ENCODE data around the gene UVRAG. TPM values are rescaled to one million over a fixed set of nuclear protein-coding genes. Genes with fewer than 3 reads are reported as not detected.

UVRAG gene
- total RNA-seq (10 to 100 TPM; 22.0 to 32.2 TPM), polyA plus RNA-seq (10 to 100 TPM; 11.2 to 20.5 TPM)

GRCh38 chr11:75814677-75815344 lies at the start of gene UVRAG:
UVRAG (plus strand) TSS chr11:75815210; CDS start chr11:75815408, 198 bp downstream.
- peak within 1 kb of the TSS in 6 of 7 donors; percentile 97 to 99 (median 98) for H3K27ac Mint-ChIP-seq
- H3K4me1 Mint-ChIP-seq: peaks cover 10 to 34% (median 16%) of the 10 kb centered on the region in 4 donors
- H3K27me3 Mint-ChIP-seq: no peaks in the 10 kb centered on the region
- peaks cover 33% of the 10 kb centered on the region for H3K4me1 ChIP-seq (ENCODE audit: insufficient read depth, low read length)
- peak within 1 kb of the TSS; percentile 85 for H3K27ac ChIP-seq (ENCODE audit: low read depth, low read length)
- H3K4me3 ChIP-seq (ENCODE audit: low read length in 2 of 2): peak within 1 kb of the TSS; percentile 65 to 68
- H3K36me3 ChIP-seq (ENCODE audit: insufficient read depth, low read length): no peaks in the 10 kb centered on the region
- H3K9me3 ChIP-seq (ENCODE audit: control insufficient read depth in 1 of 2, low read length in 2 of 2): no peaks in the 10 kb centered on the region
- H3K27me3 ChIP-seq (ENCODE audit: insufficient read depth, low read length): no peaks in the 10 kb centered on the region
- intact Hi-C loops (cut with micrococcal nuclease): loop anchor here (1.0 to 10.0 kb wide), 7 partner anchors 12 to 630 kb away; partner anchors contain the start of genes DGAT2, EMSY, GVQW3 and THAP12
- POLR2A ChIA-PET (ENCODE audit: partially characterized antibody): interaction anchor here (0.6 to 2.3 kb wide), 9 partner anchors 9 to 385 kb away, joined by 3 to 6 read pairs (median 4); partner anchors contain the start of gene DGAT2
- CTCF ChIA-PET (ENCODE audit: partially characterized antibody): interaction anchor here (0.9 to 5.0 kb wide), 6 partner anchors 8 to 53 kb away, joined by 3 to 50 read pairs (median 4); no protein-coding TSS in a partner anchor
- peak; percentile 99 to 100 (median 99) for DNase-seq
- peak within 1 kb of the TSS in 4 of 8 donors; percentile 92 to 98 (median 98) for H3K4me3 Mint-ChIP-seq
- H3K9me3 Mint-ChIP-seq: peaks cover 0 to 5% (median 0%) of the 10 kb centered on the region in 8 donors
- peaks cover 0 to 8% of the 10 kb centered on the region in 2 donors for H3K36me3 Mint-ChIP-seq

GRCh38 chr11:75766443-75767227 lies 48.4 kb upstream of the UVRAG start:
- H3K36me3 ChIP-seq (ENCODE audit: insufficient read depth, low read length): no peaks in the 10 kb centered on the region
- POLR2A ChIA-PET (ENCODE audit: partially characterized antibody): no interaction called here
- H3K4me1 ChIP-seq (ENCODE audit: insufficient read depth, low read length): peaks cover 19% of the 10 kb centered on the region
- intact Hi-C loops (cut with micrococcal nuclease): no loop called here
- no peaks in the 10 kb centered on the region for H3K9me3 ChIP-seq (ENCODE audit: control insufficient read depth in 1 of 2, low read length in 2 of 2)
- no peak overlapping the region for H3K4me3 ChIP-seq (ENCODE audit: low read length in 2 of 2)
- Mint-ChIP-seq H3K36me3 (no peaks in the 10 kb centered on the region), H3K27me3 (peaks cover 3 to 9% of the 10 kb centered on the region in 2 donors), H3K4me1 (peaks cover 2 to 19% (median 9%) of the 10 kb centered on the region in 4 donors), H3K4me3 (peak overlapping the region in 3 of 8 donors; percentile 1 to 40 (median 5)), H3K9me3 (peaks cover 0 to 2% (median 0%) of the 10 kb centered on the region in 8 donors), H3K27ac (peak overlapping the region in 2 of 7 donors; percentile 2 to 16)
- DNase-seq: no peak
- no peak overlapping the region for H3K27ac ChIP-seq (ENCODE audit: low read depth, low read length)
- CTCF ChIA-PET (ENCODE audit: partially characterized antibody): no interaction called here
- H3K27me3 ChIP-seq (ENCODE audit: insufficient read depth, low read length): peaks cover 3% of the 10 kb centered on the region

DNA sequence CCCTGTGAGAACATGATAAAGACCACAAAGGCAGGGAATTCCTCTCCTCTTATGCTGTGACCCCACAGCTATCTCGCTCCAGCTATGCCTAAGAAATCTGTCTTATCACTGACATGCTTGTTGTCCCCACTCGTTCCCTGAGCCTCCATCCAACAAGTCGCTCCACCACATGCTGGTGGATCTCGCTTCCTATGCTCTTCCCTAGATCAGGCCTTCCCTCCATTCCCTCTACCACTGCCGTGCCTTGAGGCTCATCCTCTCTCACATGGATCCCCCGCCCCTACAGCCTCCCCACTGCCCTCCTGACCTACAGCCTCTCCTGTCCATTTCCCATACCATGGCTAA lies 47.8 kb upstream of the UVRAG start:
- H3K9me3 ChIP-seq (ENCODE audit: control insufficient read depth in 1 of 2, low read length in 2 of 2): no peaks in the 10 kb centered on the region
- POLR2A ChIA-PET (ENCODE audit: partially characterized antibody): no interaction called here
- peaks cover 19% of the 10 kb centered on the region for H3K4me1 ChIP-seq (ENCODE audit: insufficient read depth, low read length)
- Mint-ChIP-seq H3K36me3 (no peaks in the 10 kb centered on the region), H3K27ac (peak overlapping the region in 2 of 7 donors; percentile 2 to 63), H3K4me1 (peaks cover 2 to 19% (median 9%) of the 10 kb centered on the region in 4 donors), H3K9me3 (peaks cover 0 to 2% (median 0%) of the 10 kb centered on the region in 8 donors), H3K4me3 (peak overlapping the region in 6 of 8 donors; percentile 1 to 78 (median 28)), H3K27me3 (peaks cover 3 to 9% of the 10 kb centered on the region in 2 donors)
- intact Hi-C loops (cut with micrococcal nuclease): no loop called here
- no peak overlapping the region for H3K4me3 ChIP-seq (ENCODE audit: low read length in 2 of 2)
- no peak for DNase-seq
- H3K27me3 ChIP-seq (ENCODE audit: insufficient read depth, low read length): peaks cover 3% of the 10 kb centered on the region
- no peaks in the 10 kb centered on the region for H3K36me3 ChIP-seq (ENCODE audit: insufficient read depth, low read length)
- no peak overlapping the region for H3K27ac ChIP-seq (ENCODE audit: low read depth, low read length)
- CTCF ChIA-PET (ENCODE audit: partially characterized antibody): no interaction called here

- no peak overlapping the region for H3K27ac ChIP-seq (ENCODE audit: low read depth, low read length)
- no peaks in the 10 kb centered on the region for H3K36me3 ChIP-seq (ENCODE audit: insufficient read depth, low read length)
- peaks cover 3% of the 10 kb centered on the region for H3K27me3 ChIP-seq (ENCODE audit: insufficient read depth, low read length)
- no peak for DNase-seq
- no peaks in the 10 kb centered on the region for H3K9me3 ChIP-seq (ENCODE audit: control insufficient read depth in 1 of 2, low read length in 2 of 2)
- POLR2A ChIA-PET (ENCODE audit: partially characterized antibody): interaction anchor here (1.0 kb wide), 1 partner anchor 48 kb away, joined by 3 read pairs; the partner anchor contains the start of gene UVRAG
- Mint-ChIP-seq H3K27me3 (peaks cover 3 to 9% of the 10 kb centered on the region in 2 donors), H3K27ac (peak overlapping the region in 1 of 7 donors; percentile 39), H3K4me1 (peaks cover 2 to 19% (median 9%) of the 10 kb centered on the region in 4 donors), H3K4me3 (peak overlapping the region in 6 of 8 donors; percentile 70 to 87 (median 76)), H3K9me3 (peaks cover 0 to 2% (median 0%) of the 10 kb centered on the region in 8 donors), H3K36me3 (no peaks in the 10 kb centered on the region)
- no peak overlapping the region for H3K4me3 ChIP-seq (ENCODE audit: low read length in 2 of 2)
- intact Hi-C loops (cut with micrococcal nuclease): loop anchor here (1.0 to 2.0 kb wide), 2 partner anchors 44 to 47 kb away; partner anchors contain the start of gene UVRAG
- peaks cover 19% of the 10 kb centered on the region for H3K4me1 ChIP-seq (ENCODE audit: insufficient read depth, low read length)
- CTCF ChIA-PET (ENCODE audit: partially characterized antibody): no interaction called here
Measured at GRCh38 chr11:75767793-75768111, 47.3 kb upstream of the UVRAG start.

GRCh38 chr11:75768112-75768908 lies 46.7 kb upstream of the UVRAG start, which contains the start of gene DGAT2:
DGAT2 (plus strand) TSS chr11:75768778; CDS start chr11:75768992, 214 bp downstream.
- H3K4me1 ChIP-seq (ENCODE audit: insufficient read depth, low read length): peaks cover 21% of the 10 kb centered on the region
- H3K4me3 ChIP-seq (ENCODE audit: low read length in 2 of 2): peak within 1 kb of the TSS; percentile 42 to 58
- Mint-ChIP-seq H3K9me3 (peaks cover 0 to 2% (median 0%) of the 10 kb centered on the region in 8 donors), H3K36me3 (no peaks in the 10 kb centered on the region), H3K4me3 (peak within 1 kb of the TSS; percentile 70 to 87 (median 76)), H3K4me1 (peaks cover 2 to 19% (median 9%) of the 10 kb centered on the region in 4 donors), H3K27ac (peak within 1 kb of the TSS in 5 of 7 donors; percentile 45 to 74 (median 67)), H3K27me3 (peaks cover 3 to 9% of the 10 kb centered on the region in 2 donors)
- CTCF ChIA-PET (ENCODE audit: partially characterized antibody): interaction anchor here (0.9 kb wide), 1 partner anchor 45 kb away, joined by 3 read pairs; no protein-coding TSS in a partner anchor
- no peak within 1 kb of the TSS for H3K27ac ChIP-seq (ENCODE audit: low read depth, low read length)
- H3K27me3 ChIP-seq (ENCODE audit: insufficient read depth, low read length): peaks cover 3% of the 10 kb centered on the region
- no peaks in the 10 kb centered on the region for H3K36me3 ChIP-seq (ENCODE audit: insufficient read depth, low read length)
- POLR2A ChIA-PET (ENCODE audit: partially characterized antibody): interaction anchor here (1.0 to 1.4 kb wide), 2 partner anchors 9 to 47 kb away, joined by 3 to 4 read pairs; partner anchors contain the start of gene UVRAG
- no peaks in the 10 kb centered on the region for H3K9me3 ChIP-seq (ENCODE audit: control insufficient read depth in 1 of 2, low read length in 2 of 2)
- intact Hi-C loops (cut with micrococcal nuclease): loop anchor here (1.0 to 2.0 kb wide), 2 partner anchors 45 to 46 kb away; partner anchors contain the start of gene UVRAG
- peak; percentile 50 to 72 (median 66) for DNase-seq

Measured in CD4-positive, alpha-beta memory T cell (primary cell).